Muscle layer of duodenum (tissue), 2 donors: Measurements from ENCODE around the gene FBXO22.
"Not testable (repeated sequence)": the region's sequence is repeated elsewhere in the genome, so short reads cannot be mapped to it uniquely, and the experiment has no call there.

ENCODE experiments used
- H3K27ac ChIP-seq: one replicate; pipeline ENCODE4 v1.7.0; 2013; ENCODE audit warnings: mild to moderate bottlenecking, low read length
- H3K27me3 ChIP-seq: one replicate; pipeline ENCODE4 v1.7.0; 2013; ENCODE audit warnings: low read depth, mild to moderate bottlenecking, control low read depth, low read length
- H3K36me3 ChIP-seq, 2 donors: one replicate each; pipeline ENCODE4 v1.7.0; 2013; ENCODE audit warnings: low read length in 2 of 2, control low read depth in 1 of 2, mild to moderate bottlenecking in 1 of 2; ENCODE audit not compliant: insufficient read depth in 2 of 2, control insufficient read depth in 1 of 2
- H3K4me1 ChIP-seq, 2 donors: one replicate each; pipeline ENCODE4 v1.7.0; 2013; ENCODE audit warnings: low read length in 2 of 2, mild to moderate bottlenecking in 2 of 2, control low read depth in 1 of 2, moderate library complexity in 1 of 2; ENCODE audit not compliant: insufficient read depth in 2 of 2, control insufficient read depth in 1 of 2
- H3K4me3 ChIP-seq, 2 donors: one replicate each; pipeline ENCODE4 v1.7.0; 2013; ENCODE audit warnings: low read length in 2 of 2, low read depth in 1 of 2, mild to moderate bottlenecking in 1 of 2
- H3K9me3 ChIP-seq, 2 donors: one replicate each; pipeline ENCODE4 v1.7.0; 2013; ENCODE audit warnings: low read length in 2 of 2, control low read depth in 1 of 2, mild to moderate bottlenecking in 1 of 2; ENCODE audit not compliant: control insufficient read depth in 1 of 2
- donor health status: healthy.

FBXO22 gene

GRCh38 chr15:75903331-75904239, at the start of gene FBXO22:
Gene FBXO22, plus strand, starts transcription at chr15:75903878. Its CDS starts 86 bp downstream, at chr15:75903964.
- Histone ChIP-seq H3K27me3 (no peaks in the 10 kb centered on the region), H3K36me3 (peaks cover 0 to 4% of the 10 kb centered on the region in 2 donors), H3K4me1 (peaks cover 8 to 30% of the 10 kb centered on the region in 2 donors), H3K9me3 (no peaks in the 10 kb centered on the region), H3K27ac (peak within 1 kb of the TSS; percentile 55), H3K4me3 (peak within 1 kb of the TSS; percentile 94 to 96)

GRCh38 chr15:75857886-75858285, 45.8 kb upstream of the FBXO22 start:
- Histone ChIP-seq H3K27me3 (no peaks in the 10 kb centered on the region), H3K9me3 (no peaks in the 10 kb centered on the region), H3K4me1 (no peaks in the 10 kb centered on the region), H3K36me3 (peaks cover 4 to 9% of the 10 kb centered on the region in 2 donors), H3K4me3 (no peak overlapping the region), H3K27ac (no peak overlapping the region)

GRCh38 chr15:75861750-75862402, 41.8 kb upstream of the FBXO22 start:
- no peaks in the 10 kb centered on the region for H3K4me1 ChIP-seq
- no peak overlapping the region for H3K27ac ChIP-seq
- H3K4me3 ChIP-seq = no peak overlapping the region
- no peaks in the 10 kb centered on the region for H3K9me3 ChIP-seq
- H3K27me3 ChIP-seq = no peaks in the 10 kb centered on the region
- peaks cover 0 to 9% of the 10 kb centered on the region in 2 donors for H3K36me3 ChIP-seq

GRCh38 chr15:75862796-75863195, 40.9 kb upstream of the FBXO22 start:
- no peaks in the 10 kb centered on the region for H3K4me1 ChIP-seq
- no peaks in the 10 kb centered on the region for H3K9me3 ChIP-seq
- H3K36me3 ChIP-seq = peaks cover 0 to 9% of the 10 kb centered on the region in 2 donors
- H3K4me3 ChIP-seq = no peak overlapping the region
- no peaks in the 10 kb centered on the region for H3K27me3 ChIP-seq
- no peak overlapping the region for H3K27ac ChIP-seq

GRCh38 chr15:75864213-75865059, 39.2 kb upstream of the FBXO22 start:
- H3K36me3 ChIP-seq = peaks cover 0 to 9% of the 10 kb centered on the region in 2 donors
- no peaks in the 10 kb centered on the region for H3K9me3 ChIP-seq
- no peaks in the 10 kb centered on the region for H3K27me3 ChIP-seq
- no peak overlapping the region for H3K4me3 ChIP-seq
- H3K4me1 ChIP-seq = no peaks in the 10 kb centered on the region
- H3K27ac ChIP-seq = no peak overlapping the region

GRCh38 chr15:75866045-75866444, 37.6 kb upstream of the FBXO22 start:
- not testable (repeated sequence) for H3K4me3 ChIP-seq, H3K4me1 ChIP-seq, H3K36me3 ChIP-seq, H3K27ac ChIP-seq, H3K9me3 ChIP-seq, H3K27me3 ChIP-seq

- Histone ChIP-seq H3K27ac (no peak overlapping the region), H3K27me3 (no peaks in the 10 kb centered on the region), H3K36me3 (peaks cover 2 to 6% of the 10 kb centered on the region in 2 donors), H3K4me1 (no peaks in the 10 kb centered on the region), H3K9me3 (no peaks in the 10 kb centered on the region), H3K4me3 (no peak overlapping the region)
These were observed 36.8 kb upstream of the FBXO22 start for GRCh38 chr15:75866916-75867315.

GRCh38 chr15:75867449-75867848, 36.2 kb upstream of the FBXO22 start:
- H3K27ac ChIP-seq = no peak overlapping the region

GRCh38 chr15:75868019-75868418, 35.7 kb upstream of the FBXO22 start:
- H3K4me1 ChIP-seq = no peaks in the 10 kb centered on the region
- H3K36me3 ChIP-seq = peaks cover 0 to 6% of the 10 kb centered on the region in 2 donors
- no peak overlapping the region for H3K27ac ChIP-seq
- H3K4me3 ChIP-seq = no peak overlapping the region
- no peaks in the 10 kb centered on the region for H3K27me3 ChIP-seq
- H3K9me3 ChIP-seq = no peaks in the 10 kb centered on the region

More at GRCh38 chr15:75867449-75867848, 36.2 kb upstream of the FBXO22 start:
- H3K27me3 ChIP-seq = no peaks in the 10 kb centered on the region
- no peaks in the 10 kb centered on the region for H3K9me3 ChIP-seq
- H3K36me3 ChIP-seq = peaks cover 0 to 6% of the 10 kb centered on the region in 2 donors
- H3K4me3 ChIP-seq = no peak overlapping the region
- no peaks in the 10 kb centered on the region for H3K4me1 ChIP-seq

- Histone ChIP-seq H3K4me1 (no peaks in the 10 kb centered on the region), H3K27ac (no peak overlapping the region), H3K27me3 (no peaks in the 10 kb centered on the region), H3K36me3 (peaks cover 11 to 13% of the 10 kb centered on the region in 2 donors), H3K9me3 (no peaks in the 10 kb centered on the region), H3K4me3 (no peak overlapping the region)
These were observed 34.2 kb upstream of the FBXO22 start for GRCh38 chr15:75869446-75869845.

GRCh38 chr15:75871589-75871988, 32.1 kb upstream of the FBXO22 start:
- H3K9me3 ChIP-seq, H3K27me3 ChIP-seq, H3K27ac ChIP-seq, H3K4me3 ChIP-seq, H3K4me1 ChIP-seq: not testable (repeated sequence)
- H3K36me3 ChIP-seq = peaks cover 11 to 19% of the 10 kb centered on the region in 2 donors
